Fibroblast of peridontal ligament (primary cell): ENCODE data around the gene HTR3E.
"Not testable (repeated sequence)": the region's sequence is repeated elsewhere in the genome, so short reads cannot be mapped to it uniquely, and the experiment has no call there.

ENCODE experiments used
- DNase-seq: peaks from one replicate; pipeline ENCODE4 v3.0.0-alpha.2; 2010; ENCODE audit errors: extremely low read depth

Gene HTR3E

GRCh38 chr3:184096811-184097383 lies at the start of gene HTR3E:
HTR3E (plus strand) TSS chr3:184097064; CDS start chr3:184097530, 466 bp downstream.
- no peak for DNase-seq

GRCh38 chr3:184050217-184050847 lies 46.5 kb upstream of the HTR3E start:
- no peak for DNase-seq

GRCh38 chr3:184052767-184053166 lies 44.1 kb upstream of the HTR3E start, which contains the start of gene HTR3C:
HTR3C (plus strand) TSS chr3:184053047; CDS start chr3:184053081, 34 bp downstream.
- DNase-seq = no peak

GRCh38 chr3:184058029-184058428 lies 38.8 kb upstream of the HTR3E start:
- peak; percentile 45 for DNase-seq

- DNase-seq = no peak
Observed at GRCh38 chr3:184059424-184059823, 37.4 kb upstream of the HTR3E start.

- DNase-seq = no peak
Observed at GRCh38 chr3:184062637-184063036, 34.2 kb upstream of the HTR3E start.

GRCh38 chr3:184066211-184066610 lies 30.7 kb upstream of the HTR3E start:
- DNase-seq = no peak

- DNase-seq = no peak
Observed at GRCh38 chr3:184067573-184068055, 29.2 kb upstream of the HTR3E start.

GRCh38 chr3:184068344-184068743 lies 28.5 kb upstream of the HTR3E start:
- DNase-seq = no peak

GRCh38 chr3:184071142-184071541 lies 25.7 kb upstream of the HTR3E start:
- not testable (repeated sequence) for DNase-seq

GRCh38 chr3:184073621-184074020 lies 23.2 kb upstream of the HTR3E start:
- no peak for DNase-seq

GRCh38 chr3:184075901-184076300 lies 21.0 kb upstream of the HTR3E start:
- DNase-seq = no peak

- no peak for DNase-seq
Observed at GRCh38 chr3:184077881-184078280, 19.0 kb upstream of the HTR3E start.

GRCh38 chr3:184078851-184079250 lies 18.0 kb upstream of the HTR3E start:
- DNase-seq = peak; percentile 67

GRCh38 chr3:184081116-184081830 lies 15.6 kb upstream of the HTR3E start:
- DNase-seq = no peak

- no peak for DNase-seq
Observed at GRCh38 chr3:184082034-184082433, 14.8 kb upstream of the HTR3E start.

GRCh38 chr3:184082465-184082864 lies 14.4 kb upstream of the HTR3E start:
- DNase-seq = no peak

GRCh38 chr3:184085389-184085852 lies 11.4 kb upstream of the HTR3E start:
- DNase-seq = no peak

GRCh38 chr3:184092199-184092598 lies 4.7 kb upstream of the HTR3E start:
- no peak for DNase-seq

- no peak for DNase-seq
Observed at GRCh38 chr3:184097556-184097955, 692 bp downstream of the HTR3E start.

GRCh38 chr3:184099806-184100686 lies 3.2 kb downstream of the HTR3E start:
- DNase-seq = no peak

- peak; percentile 10 for DNase-seq
Observed at GRCh38 chr3:184110316-184110725, 13.5 kb downstream of the HTR3E start.
